Left forelimb (tissue), 1 donor: ENCODE measurements around the gene PBX3.
A peak's percentile ranks its signal among the peaks of the same experiment; 100 is the strongest.

Source experiments
- DNase-seq: peaks from one replicate; pipeline ENCODE4 v3.0.0-alpha.2; 2018; ENCODE audit warnings: low spot score

Gene PBX3

DNA sequence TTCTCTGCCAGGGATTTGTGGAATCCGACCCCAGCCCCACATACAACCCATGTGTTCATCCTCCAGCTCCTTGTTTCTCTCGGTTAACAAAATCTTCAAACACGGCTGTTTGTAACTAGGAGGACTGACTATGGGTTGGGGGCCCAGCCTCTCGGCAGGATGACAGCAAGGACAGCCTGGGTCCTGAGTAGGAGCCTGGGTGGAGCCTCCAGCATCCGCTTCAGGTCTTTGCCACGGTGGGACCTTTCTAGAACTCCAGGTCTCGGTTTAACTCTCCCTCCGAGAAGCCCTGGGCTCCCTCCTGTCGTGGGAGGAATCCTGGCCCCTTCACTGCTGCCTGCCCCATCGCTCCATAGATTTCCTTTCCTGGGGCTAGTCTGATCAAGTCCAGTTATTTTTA, 248.5 kb downstream of the PBX3 start:
- DNase-seq: peak; percentile 53

- peak; percentile 51 for DNase-seq
Observed at GRCh38 chr9:125996791-125997190, 249.6 kb downstream of the PBX3 start.

DNA sequence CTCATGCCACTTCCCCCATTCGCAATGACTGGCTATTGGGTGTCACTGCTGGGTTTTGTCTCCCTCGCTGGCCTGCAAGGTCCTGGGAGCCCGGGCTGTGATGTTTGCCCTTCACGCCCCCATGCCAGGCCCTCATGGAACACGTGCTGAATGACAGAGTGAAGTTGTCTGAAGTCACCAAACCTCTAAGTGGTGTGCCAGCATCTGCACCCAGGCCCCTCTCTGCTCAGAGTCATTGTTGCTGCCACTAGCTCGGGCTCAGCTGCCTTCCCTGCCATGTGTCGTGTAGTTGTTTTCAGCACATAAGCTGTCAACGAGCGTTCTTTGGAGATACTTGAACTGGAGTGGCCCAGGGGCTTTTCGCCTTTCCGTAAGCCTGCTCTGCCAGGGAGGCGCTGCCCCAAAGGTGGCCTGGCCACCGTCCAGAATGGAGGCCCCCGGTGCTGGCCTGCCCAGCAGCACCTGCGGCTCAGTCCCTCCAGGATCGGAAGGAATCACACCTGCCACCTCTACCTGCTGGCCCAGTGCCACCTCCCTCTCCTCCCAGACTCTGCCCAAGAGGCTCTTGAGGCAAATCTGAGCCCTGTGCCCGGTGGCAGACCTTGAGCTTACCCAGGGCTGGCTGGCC, 250.1 kb downstream of the PBX3 start:
- DNase-seq: peak; percentile 47

DNA sequence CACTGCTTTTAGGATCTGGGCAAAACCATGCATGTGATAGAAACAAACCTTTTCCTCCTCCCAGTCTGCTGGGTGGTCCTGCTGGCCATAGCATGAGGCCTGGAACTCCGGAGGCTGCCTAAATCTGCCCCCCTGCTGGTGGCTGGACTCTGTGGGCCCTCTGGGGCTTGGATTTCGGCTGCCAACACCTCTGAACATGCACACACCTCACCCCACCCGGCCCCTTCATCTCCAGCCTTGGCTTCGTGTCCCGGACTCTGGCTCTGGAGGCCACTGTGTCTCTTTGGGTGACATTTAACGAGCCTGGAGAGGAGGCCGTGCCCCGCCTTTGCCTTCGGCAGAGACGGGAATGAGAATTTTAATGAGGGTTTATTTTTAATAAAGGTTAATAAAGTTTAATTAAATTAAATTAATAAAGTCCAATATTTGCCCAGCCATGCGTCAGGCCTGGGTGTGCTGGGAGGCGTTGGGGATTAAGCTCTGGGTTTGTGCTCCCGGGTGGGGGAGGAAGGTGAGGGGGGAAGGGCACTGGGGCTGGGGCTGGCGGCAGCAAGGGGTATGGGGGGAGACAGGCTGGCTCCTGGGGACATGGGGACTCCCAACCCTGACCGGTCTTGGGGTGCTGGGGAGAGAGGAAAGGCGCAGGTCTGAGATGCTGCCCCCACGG, 251.8 kb downstream of the PBX3 start:
- DNase-seq: no peak

DNA sequence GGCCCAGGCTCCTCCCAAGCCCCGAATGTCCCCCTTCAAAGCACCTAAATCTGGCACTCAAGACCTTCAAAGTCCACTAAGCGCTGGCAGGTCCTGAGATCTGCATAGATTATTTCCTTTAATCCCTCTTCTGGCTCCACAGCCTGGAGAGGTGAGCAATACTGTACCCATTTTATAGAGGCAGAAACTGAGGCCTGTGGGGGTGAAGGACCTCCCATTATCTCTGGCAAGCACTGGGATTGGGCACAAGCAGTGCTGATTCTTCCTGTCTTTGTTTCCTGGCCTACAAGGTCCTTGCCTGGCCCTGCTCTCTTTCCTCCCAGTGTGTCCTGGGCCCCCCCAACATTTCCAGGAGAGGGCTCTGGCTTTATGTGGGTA, 252.3 kb downstream of the PBX3 start:
- no peak for DNase-seq

- no peak for DNase-seq
Observed at GRCh38 chr9:126000256-126000655, 253.1 kb downstream of the PBX3 start.

DNA sequence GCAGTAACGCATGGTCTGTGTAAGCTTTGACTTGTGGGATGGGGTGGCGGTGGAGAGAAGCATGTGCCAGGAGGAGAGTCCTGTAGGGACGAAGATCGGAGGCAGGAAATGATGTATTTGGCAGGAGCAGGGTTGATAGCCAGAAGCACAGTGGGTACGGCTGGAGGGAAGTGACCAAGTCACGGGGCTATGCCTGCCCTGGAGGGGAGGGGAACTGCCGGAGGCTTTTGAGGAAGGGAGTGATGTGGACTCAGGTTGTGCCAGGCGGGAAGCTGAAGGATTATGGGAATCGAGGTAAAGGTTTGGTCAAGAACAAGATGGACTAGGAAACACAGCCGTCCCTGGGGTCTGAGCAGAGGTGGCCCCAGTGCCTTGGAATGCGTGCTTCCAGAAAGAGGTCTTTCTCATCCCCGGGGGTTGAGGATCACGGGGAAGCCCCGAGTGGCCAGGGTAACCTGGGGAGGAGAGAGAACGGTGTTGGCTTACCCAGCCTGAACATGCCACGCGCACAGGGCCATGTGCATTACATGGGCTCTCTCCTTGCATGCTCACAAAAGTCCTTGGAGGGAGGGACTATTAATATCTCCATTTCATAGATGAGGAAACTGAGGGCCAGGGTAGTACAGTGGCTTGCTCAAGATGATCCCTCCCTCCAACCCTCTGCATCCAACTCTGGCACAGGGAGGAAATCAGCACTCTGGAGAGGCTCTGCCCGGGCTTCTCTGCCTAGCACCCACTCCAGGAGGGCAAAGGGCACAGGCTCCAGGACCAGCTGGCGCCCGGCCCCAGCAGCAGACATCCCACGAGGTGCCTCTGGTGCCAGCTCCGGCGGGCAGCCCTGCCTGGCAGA, 253.8 kb downstream of the PBX3 start:
- no peak for DNase-seq

GRCh38 chr9:126001581-126002225, 254.5 kb downstream of the PBX3 start:
- no peak for DNase-seq

GRCh38 chr9:126002476-126003350, 255.5 kb downstream of the PBX3 start:
- no peak for DNase-seq

DNA sequence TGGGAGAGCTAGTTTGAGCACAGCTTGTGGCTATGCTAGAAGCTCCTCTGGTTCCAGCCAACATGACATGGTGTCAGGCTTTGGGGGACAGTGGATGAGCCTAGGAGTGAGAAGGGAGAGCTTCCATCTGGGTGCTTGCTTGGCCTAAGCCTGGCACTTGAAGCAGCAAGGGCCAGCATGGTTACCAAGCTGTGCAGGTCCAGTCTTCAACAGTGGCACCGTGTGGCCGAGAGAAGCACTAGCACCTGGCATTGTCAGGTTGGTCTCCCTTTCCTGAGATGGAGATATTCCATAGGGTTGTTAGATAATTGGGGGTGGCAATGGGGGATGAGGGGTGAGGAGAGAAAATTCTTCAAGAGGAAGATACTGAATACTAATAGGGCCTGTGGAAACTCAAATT, 261.9 kb downstream of the PBX3 start:
- DNase-seq: no peak

DNA sequence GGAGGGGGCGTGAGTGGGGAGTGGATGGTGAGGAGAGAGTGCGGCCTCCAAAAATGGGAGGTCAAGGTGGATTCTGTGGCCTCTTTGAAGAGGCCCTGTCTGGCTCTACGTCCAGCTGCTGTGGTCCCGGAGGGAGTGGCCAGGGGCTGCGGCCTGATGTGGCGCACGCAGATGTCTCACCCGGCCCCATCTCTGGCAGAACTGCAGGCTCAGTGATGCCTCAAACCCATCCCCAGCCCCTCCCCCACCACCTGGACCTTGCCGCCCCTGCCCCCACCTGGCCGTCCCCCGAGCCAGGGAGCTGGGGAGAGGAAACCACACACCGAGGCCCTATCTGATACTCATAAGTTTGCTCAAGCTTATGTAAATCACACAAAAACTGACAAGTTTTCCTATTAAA, 267.6 kb downstream of the PBX3 start:
- DNase-seq: no peak

GRCh38 chr9:126015424-126015823, 268.3 kb downstream of the PBX3 start:
- DNase-seq: no peak

- no peak for DNase-seq
Observed at GRCh38 chr9:126016579-126017290, 269.6 kb downstream of the PBX3 start.
